ENCODE results near the gene MYH1. TPM values are rescaled to one million over a fixed set of nuclear protein-coding genes. Genes with fewer than 3 reads are reported as not detected.

The MYH1 gene
- total RNA-seq, 3 donors from 2014 or later: 1.9 TPM; not detected in 2

Other genes starting within 250 kb of the MYH1 start
- gene MYH13, start 145.5 kb downstream of the MYH1 start, total RNA-seq: not detected
- gene MYH8, start 96.6 kb downstream of the MYH1 start, total RNA-seq: not detected
- gene MYH4, start 49.0 kb downstream of the MYH1 start, total RNA-seq: not detected
- under 1 TPM in 1 of 3 donors, not detected in 2; 0.16 TPM for gene MYH2, start 31.1 kb upstream of the MYH1 start, total RNA-seq
- 1 to 10 TPM in 2 of 3 donors, under 1 TPM in 1; 0.80 to 2.9 (median 2.2) TPM for gene MYH3, start 138.8 kb upstream of the MYH1 start, total RNA-seq
- 10 to 100 TPM; 17.6 to 22.3 (median 19.3) TPM for gene SCO1, start 179.0 kb upstream of the MYH1 start, total RNA-seq
- 10 to 100 TPM; 15.2 to 31.0 (median 24.6) TPM for gene ADPRM, start 179.1 kb upstream of the MYH1 start, total RNA-seq
- 10 to 100 TPM in 1 of 3 donors, 1 to 10 TPM in 2; 8.5 to 13.4 (median 9.5) TPM for gene TMEM220, start 211.5 kb upstream of the MYH1 start, total RNA-seq